ENCODE results near the gene LGALS3BP.

Gene LGALS3BP

GRCh38 chr17:79002796-79003593, 23.3 kb upstream of the LGALS3BP start:
- FAIRE-seq (no peak), DNase-seq (ENCODE audit: insufficient read length) (no peak)
- no peak for TF ChIP-seq TAF1 (IDR thresholded peaks at IDR 0.05; ENCODE audit: borderline replicate concordance, low read depth, low read length)
- no peak for TF ChIP-seq POLR2AphosphoS5 (IDR thresholded peaks at IDR 0.05; ENCODE audit: low read depth, low read length)
- no peak for TF ChIP-seq POLR2A (IDR thresholded peaks at IDR 0.05; ENCODE audit: low read depth, low read length)

GRCh38 chr17:79002291-79002690, 22.6 kb upstream of the LGALS3BP start:
- DNase-seq (ENCODE audit: insufficient read length) (no peak), FAIRE-seq (no peak)
- no peak for TF ChIP-seq POLR2AphosphoS5 (IDR thresholded peaks at IDR 0.05; ENCODE audit: low read depth, low read length)

GRCh38 chr17:79001190-79002020, 21.7 kb upstream of the LGALS3BP start:
- no peak for TF ChIP-seq TAF1 (IDR thresholded peaks at IDR 0.05; ENCODE audit: borderline replicate concordance, low read depth, low read length)
- no peak for FAIRE-seq
- no peak for DNase-seq (ENCODE audit: insufficient read length)

GRCh38 chr17:79000396-79001189, 20.9 kb upstream of the LGALS3BP start:
- no peak for FAIRE-seq
- TF ChIP-seq POLR2AphosphoS5 (IDR thresholded peaks at IDR 0.05; ENCODE audit: low read depth, low read length) (no peak), TAF1 (IDR thresholded peaks at IDR 0.05; ENCODE audit: borderline replicate concordance, low read depth, low read length) (no peak), POLR2A (IDR thresholded peaks at IDR 0.05; ENCODE audit: low read depth, low read length) (no peak)
- DNase-seq (ENCODE audit: insufficient read length) = no peak

GRCh38 chr17:78999947-79000395, 20.2 kb upstream of the LGALS3BP start:
- DNase-seq (ENCODE audit: insufficient read length) (no peak), FAIRE-seq (no peak)
- TF ChIP-seq POLR2AphosphoS5 (IDR thresholded peaks at IDR 0.05; ENCODE audit: low read depth, low read length) (no peak), TAF1 (IDR thresholded peaks at IDR 0.05; ENCODE audit: borderline replicate concordance, low read depth, low read length) (no peak), POLR2A (IDR thresholded peaks at IDR 0.05; ENCODE audit: low read depth, low read length) (no peak)

GRCh38 chr17:78999056-78999768, 19.5 kb upstream of the LGALS3BP start:
- FAIRE-seq = no peak
- no peak for DNase-seq (ENCODE audit: insufficient read length)
- TF ChIP-seq POLR2AphosphoS5 (IDR thresholded peaks at IDR 0.05; ENCODE audit: low read depth, low read length) (no peak), TAF1 (IDR thresholded peaks at IDR 0.05; ENCODE audit: borderline replicate concordance, low read depth, low read length) (no peak), POLR2A (IDR thresholded peaks at IDR 0.05; ENCODE audit: low read depth, low read length) (no peak)

GRCh38 chr17:78998311-78999055, 18.8 kb upstream of the LGALS3BP start:
- FAIRE-seq = no peak
- DNase-seq (ENCODE audit: insufficient read length) = no peak
- TF ChIP-seq TAF1 (IDR thresholded peaks at IDR 0.05; ENCODE audit: borderline replicate concordance, low read depth, low read length) (no peak), POLR2A (IDR thresholded peaks at IDR 0.05; ENCODE audit: low read depth, low read length) (no peak), POLR2AphosphoS5 (IDR thresholded peaks at IDR 0.05; ENCODE audit: low read depth, low read length) (no peak)

GRCh38 chr17:78997881-78998280, 18.2 kb upstream of the LGALS3BP start:
- FAIRE-seq (no peak), DNase-seq (ENCODE audit: insufficient read length) (no peak)
- TF ChIP-seq POLR2AphosphoS5 (IDR thresholded peaks at IDR 0.05; ENCODE audit: low read depth, low read length) (no peak), TAF1 (IDR thresholded peaks at IDR 0.05; ENCODE audit: borderline replicate concordance, low read depth, low read length) (no peak), POLR2A (IDR thresholded peaks at IDR 0.05; ENCODE audit: low read depth, low read length) (no peak)

- DNase-seq (ENCODE audit: insufficient read length) (no peak), FAIRE-seq (no peak)
- TF ChIP-seq TAF1 (IDR thresholded peaks at IDR 0.05; ENCODE audit: borderline replicate concordance, low read depth, low read length) (no peak), POLR2A (IDR thresholded peaks at IDR 0.05; ENCODE audit: low read depth, low read length) (no peak), POLR2AphosphoS5 (IDR thresholded peaks at IDR 0.05; ENCODE audit: low read depth, low read length) (no peak)
Observed at GRCh38 chr17:78997231-78997741, 17.6 kb upstream of the LGALS3BP start.

GRCh38 chr17:78996781-78997201, 17.1 kb upstream of the LGALS3BP start:
- DNase-seq (ENCODE audit: insufficient read length) = no peak
- TF ChIP-seq TAF1 (IDR thresholded peaks at IDR 0.05; ENCODE audit: borderline replicate concordance, low read depth, low read length) (no peak), POLR2A (IDR thresholded peaks at IDR 0.05; ENCODE audit: low read depth, low read length) (no peak)

More at GRCh38 chr17:78996781-78997201, 17.1 kb upstream of the LGALS3BP start:
- no peak for FAIRE-seq
